ENCODE measurements around the gene CREG2. TPM values are rescaled to one million over a fixed set of nuclear protein-coding genes. Genes with fewer than 3 reads are reported as not detected.

The CREG2 gene
- total RNA-seq, 1 experiment from 2014 or later, result 0.21 TPM

DNA sequence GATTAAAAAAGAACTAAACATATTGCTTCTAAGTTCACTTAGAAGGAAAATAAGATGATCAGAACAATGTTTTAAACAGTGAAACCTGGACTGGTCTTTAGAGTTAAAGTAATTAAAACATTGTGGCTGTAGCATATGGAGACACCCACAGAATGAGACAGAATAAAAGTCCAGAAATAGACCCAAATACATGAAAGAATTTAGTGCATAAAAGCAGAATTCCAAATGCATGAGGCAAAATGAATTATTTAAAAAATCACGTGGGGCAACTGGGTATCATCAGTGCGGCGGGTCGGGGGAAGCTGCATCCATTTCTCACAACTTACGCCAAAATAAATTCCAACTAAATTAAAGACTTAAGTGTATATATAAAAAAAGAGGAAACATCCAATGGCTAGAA is 90.9 kb downstream of the CREG2 start:
- TF ChIP-seq TCF7L2 (IDR thresholded peaks at IDR 0.05; ENCODE audit: low read depth, low read length) (no peak), SIN3A (IDR thresholded peaks at IDR 0.05; ENCODE audit: borderline replicate concordance, insufficient read depth, low read depth, low read length) (no peak), POLR2AphosphoS5 (IDR thresholded peaks at IDR 0.05; ENCODE audit: low read depth, low read length) (no peak)
- TF ChIP-seq, protein P1, sequence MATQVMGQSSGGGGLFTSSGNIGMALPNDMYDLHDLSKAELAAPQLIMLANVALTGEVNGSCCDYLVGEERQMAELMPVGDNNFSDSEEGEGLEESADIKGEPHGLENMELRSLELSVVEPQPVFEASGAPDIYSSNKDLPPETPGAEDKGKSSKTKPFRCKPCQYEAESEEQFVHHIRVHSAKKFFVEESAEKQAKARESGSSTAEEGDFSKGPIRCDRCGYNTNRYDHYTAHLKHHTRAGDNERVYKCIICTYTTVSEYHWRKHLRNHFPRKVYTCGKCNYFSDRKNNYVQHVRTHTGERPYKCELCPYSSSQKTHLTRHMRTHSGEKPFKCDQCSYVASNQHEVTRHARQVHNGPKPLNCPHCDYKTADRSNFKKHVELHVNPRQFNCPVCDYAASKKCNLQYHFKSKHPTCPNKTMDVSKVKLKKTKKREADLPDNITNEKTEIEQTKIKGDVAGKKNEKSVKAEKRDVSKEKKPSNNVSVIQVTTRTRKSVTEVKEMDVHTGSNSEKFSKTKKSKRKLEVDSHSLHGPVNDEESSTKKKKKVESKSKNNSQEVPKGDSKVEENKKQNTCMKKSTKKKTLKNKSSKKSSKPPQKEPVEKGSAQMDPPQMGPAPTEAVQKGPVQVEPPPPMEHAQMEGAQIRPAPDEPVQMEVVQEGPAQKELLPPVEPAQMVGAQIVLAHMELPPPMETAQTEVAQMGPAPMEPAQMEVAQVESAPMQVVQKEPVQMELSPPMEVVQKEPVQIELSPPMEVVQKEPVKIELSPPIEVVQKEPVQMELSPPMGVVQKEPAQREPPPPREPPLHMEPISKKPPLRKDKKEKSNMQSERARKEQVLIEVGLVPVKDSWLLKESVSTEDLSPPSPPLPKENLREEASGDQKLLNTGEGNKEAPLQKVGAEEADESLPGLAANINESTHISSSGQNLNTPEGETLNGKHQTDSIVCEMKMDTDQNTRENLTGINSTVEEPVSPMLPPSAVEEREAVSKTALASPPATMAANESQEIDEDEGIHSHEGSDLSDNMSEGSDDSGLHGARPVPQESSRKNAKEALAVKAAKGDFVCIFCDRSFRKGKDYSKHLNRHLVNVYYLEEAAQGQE (IDR thresholded peaks at IDR 0.05; ENCODE audit: insufficient read depth in 1 of 2, low read depth in 2 of 2, low read length in 1 of 2), result no peak
- TF ChIP-seq, protein P2, sequence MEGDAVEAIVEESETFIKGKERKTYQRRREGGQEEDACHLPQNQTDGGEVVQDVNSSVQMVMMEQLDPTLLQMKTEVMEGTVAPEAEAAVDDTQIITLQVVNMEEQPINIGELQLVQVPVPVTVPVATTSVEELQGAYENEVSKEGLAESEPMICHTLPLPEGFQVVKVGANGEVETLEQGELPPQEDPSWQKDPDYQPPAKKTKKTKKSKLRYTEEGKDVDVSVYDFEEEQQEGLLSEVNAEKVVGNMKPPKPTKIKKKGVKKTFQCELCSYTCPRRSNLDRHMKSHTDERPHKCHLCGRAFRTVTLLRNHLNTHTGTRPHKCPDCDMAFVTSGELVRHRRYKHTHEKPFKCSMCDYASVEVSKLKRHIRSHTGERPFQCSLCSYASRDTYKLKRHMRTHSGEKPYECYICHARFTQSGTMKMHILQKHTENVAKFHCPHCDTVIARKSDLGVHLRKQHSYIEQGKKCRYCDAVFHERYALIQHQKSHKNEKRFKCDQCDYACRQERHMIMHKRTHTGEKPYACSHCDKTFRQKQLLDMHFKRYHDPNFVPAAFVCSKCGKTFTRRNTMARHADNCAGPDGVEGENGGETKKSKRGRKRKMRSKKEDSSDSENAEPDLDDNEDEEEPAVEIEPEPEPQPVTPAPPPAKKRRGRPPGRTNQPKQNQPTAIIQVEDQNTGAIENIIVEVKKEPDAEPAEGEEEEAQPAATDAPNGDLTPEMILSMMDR (IDR thresholded peaks at IDR 0.05), result no peak
- ChIA-PET CTCF (interaction anchor here (0.7 kb wide), 1 partner anchor 529 kb away, joined by 3 read pairs; no protein-coding TSS in a partner anchor), POLR2A (interaction anchor here (0.6 kb wide), 1 partner anchor 282 kb away, joined by 3 read pairs; no protein-coding TSS in a partner anchor)
- in situ Hi-C loops (cut with HindIII; ENCODE audit: low pct_unique_long_range_greater_than_20kb, low sequenced_read_pairs) (no loop called here), intact Hi-C loops (cut with micrococcal nuclease; ENCODE audit: unreplicated experiment) (no loop called here)
- no peak for ATAC-seq
- Histone ChIP-seq H3K36me3 (ENCODE audit: control insufficient read depth, insufficient read depth, low read length) (peaks cover 14% of the 10 kb centered on the region), H3K27ac (ENCODE audit: low read length) (no peak overlapping the region), H3K4me1 (ENCODE audit: control insufficient read depth, insufficient read depth, low read length) (no peaks in the 10 kb centered on the region), H3K4me3 (ENCODE audit: low read depth in 2 of 2, low read length in 2 of 2) (no peak overlapping the region), H3K9me3 (ENCODE audit: control insufficient read depth, insufficient read depth, low read depth, low read length) (no peaks in the 10 kb centered on the region), H3K27me3 (ENCODE audit: control insufficient read depth, insufficient read depth, low read length) (no peaks in the 10 kb centered on the region)
- no TSS peak for BruUV-seq (replicated peaks)
- no peak for DNase-seq (ENCODE audit: low read depth, low spot score)

- DNase-seq (ENCODE audit: low read depth, low spot score), result no peak
- POLR2A ChIA-PET, result interaction anchor here (0.6 kb wide), 1 partner anchor 282 kb away, joined by 3 read pairs; no protein-coding TSS in a partner anchor
- BruUV-seq (replicated peaks), result no TSS peak
- peaks cover 14% of the 10 kb centered on the region for H3K36me3 ChIP-seq (ENCODE audit: control insufficient read depth, insufficient read depth, low read length)
- intact Hi-C loops (cut with micrococcal nuclease; ENCODE audit: unreplicated experiment), result no loop called here
- TF ChIP-seq, protein P1 (IDR thresholded peaks at IDR 0.05; ENCODE audit: insufficient read depth in 1 of 2, low read depth in 2 of 2, low read length in 1 of 2), result no peak
- TF ChIP-seq, protein P2 (IDR thresholded peaks at IDR 0.05), result no peak
- TF ChIP-seq POLR2AphosphoS5 (IDR thresholded peaks at IDR 0.05; ENCODE audit: low read depth, low read length) (no peak), SIN3A (IDR thresholded peaks at IDR 0.05; ENCODE audit: borderline replicate concordance, insufficient read depth, low read depth, low read length) (no peak), TCF7L2 (IDR thresholded peaks at IDR 0.05; ENCODE audit: low read depth, low read length) (no peak)
- CTCF ChIA-PET, result interaction anchor here (0.7 kb wide), 1 partner anchor 530 kb away, joined by 3 read pairs; no protein-coding TSS in a partner anchor
- H3K27me3 ChIP-seq (ENCODE audit: control insufficient read depth, insufficient read depth, low read length), result no peaks in the 10 kb centered on the region
- in situ Hi-C loops (cut with HindIII; ENCODE audit: low pct_unique_long_range_greater_than_20kb, low sequenced_read_pairs), result no loop called here
- H3K4me3 ChIP-seq (ENCODE audit: low read depth in 2 of 2, low read length in 2 of 2), result no peak overlapping the region
- no peak for ATAC-seq
- H3K27ac ChIP-seq (ENCODE audit: low read length), result no peak overlapping the region
- no peaks in the 10 kb centered on the region for H3K4me1 ChIP-seq (ENCODE audit: control insufficient read depth, insufficient read depth, low read length)
- no peaks in the 10 kb centered on the region for H3K9me3 ChIP-seq (ENCODE audit: control insufficient read depth, insufficient read depth, low read depth, low read length)
Observed at GRCh38 chr2:101295895-101296294, 91.4 kb downstream of the CREG2 start.
